OCI-M2 (cell line): ENCODE measurements around the gene ARHGEF25.

ENCODE experiments used
- DNase-seq: peaks from one replicate; lab custom pipeline; 2025; ENCODE audit not compliant: unreplicated experiment; lab: John Stamatoyannopoulos, UW

ARHGEF25 gene

DNA sequence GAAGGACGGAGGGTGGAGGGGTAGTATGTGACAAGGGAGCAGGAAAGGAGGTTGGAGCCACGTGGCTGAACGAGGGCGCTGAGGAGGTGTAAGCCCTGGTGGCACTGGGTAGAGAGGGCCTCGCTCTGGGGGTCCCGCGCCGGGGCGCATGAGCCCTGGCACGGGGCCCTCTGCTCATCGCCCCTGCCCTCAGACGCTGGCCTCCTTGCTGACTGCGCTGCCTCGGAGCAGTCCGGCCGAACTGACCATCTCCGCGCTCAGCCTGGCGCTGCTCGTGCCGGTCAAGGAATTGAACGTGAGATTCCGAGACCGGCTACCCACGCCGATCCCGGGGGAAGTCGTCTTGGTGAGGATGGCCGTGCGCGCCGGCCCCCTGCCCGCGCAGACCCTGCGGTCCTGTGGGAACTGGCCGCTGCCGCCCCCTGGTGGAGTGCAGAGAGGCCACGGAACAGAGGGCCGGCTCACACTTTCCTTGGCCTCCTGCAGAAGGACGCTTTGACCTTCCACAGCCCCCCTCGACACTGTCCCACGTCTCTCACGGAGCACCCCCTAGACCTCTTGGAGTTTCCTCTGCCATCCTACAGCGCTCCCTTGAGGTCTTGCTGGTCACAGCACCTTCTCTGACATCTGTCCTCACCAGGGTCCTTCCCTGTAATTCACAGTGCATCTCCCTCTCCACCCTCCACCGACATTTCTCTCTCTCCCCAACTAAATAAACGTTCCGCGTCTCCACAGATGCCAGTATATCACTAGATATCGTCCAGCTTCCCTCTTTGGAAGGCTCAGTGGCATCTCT lies 10.5 kb downstream of the ARHGEF25 start:
- no peak for DNase-seq

DNA sequence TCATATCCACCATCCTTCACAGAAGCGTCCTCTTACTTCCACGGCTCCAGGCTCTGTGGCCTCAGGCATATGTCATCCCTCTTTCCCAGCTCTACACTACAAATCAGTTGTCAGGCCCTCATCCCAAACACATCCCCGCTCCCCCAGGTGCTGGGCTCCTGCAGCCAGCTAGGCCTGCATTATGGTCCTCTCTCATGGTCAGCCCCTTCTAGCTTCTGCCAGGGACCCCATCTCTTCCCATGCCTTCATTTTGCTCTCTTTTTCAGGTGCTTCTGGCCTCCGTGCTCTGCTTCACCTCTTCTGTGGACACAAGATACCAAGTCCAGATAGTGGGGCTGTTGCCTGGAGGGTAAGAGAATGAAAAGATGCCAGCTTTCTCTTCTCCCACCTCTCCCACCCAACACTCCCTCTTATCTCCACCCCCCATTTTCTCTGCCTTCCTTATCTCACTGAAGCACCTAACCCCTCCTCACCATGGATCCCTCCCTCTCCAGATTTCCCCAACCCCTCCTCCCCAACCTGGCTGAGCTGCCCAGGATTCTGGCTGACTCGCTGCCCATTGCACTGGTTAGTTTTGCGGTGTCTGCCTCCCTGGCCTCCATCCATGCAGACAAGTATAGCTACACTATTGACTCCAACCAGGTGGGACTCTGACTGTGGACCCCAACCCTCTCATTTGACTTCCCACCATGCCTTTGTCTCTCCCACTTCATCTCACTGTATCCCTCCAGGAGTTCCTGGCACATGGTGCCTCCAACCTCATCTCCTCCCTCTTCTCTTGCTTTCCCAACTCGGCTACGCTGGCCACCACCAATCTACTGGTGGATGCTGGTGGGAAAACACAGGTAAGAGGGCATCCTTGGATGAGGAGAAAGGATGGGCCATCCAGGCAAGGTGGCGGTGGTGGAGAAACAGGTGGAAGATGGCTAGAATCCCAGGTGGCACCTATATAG lies 11.3 kb downstream of the ARHGEF25 start:
- no peak for DNase-seq

DNA sequence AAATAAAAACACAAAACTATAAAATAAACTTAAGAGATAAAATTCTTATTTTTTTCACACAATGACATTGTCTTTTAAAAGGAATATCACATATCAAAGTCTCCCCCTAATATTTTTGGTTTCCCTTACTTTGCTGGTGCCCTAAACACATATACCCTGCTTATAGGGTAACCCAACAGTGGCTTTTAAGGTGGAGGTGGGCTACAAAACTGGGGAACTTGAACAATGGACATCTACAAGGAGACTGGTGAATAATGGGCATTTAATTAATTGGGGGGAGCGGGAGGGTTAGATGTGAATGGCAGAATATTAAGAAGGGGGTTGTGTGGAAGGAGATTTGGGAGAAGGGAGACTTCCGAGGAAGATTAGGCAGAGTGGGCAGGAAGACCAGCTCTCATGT lies 12.2 kb downstream of the ARHGEF25 start:
- no peak for DNase-seq

DNA sequence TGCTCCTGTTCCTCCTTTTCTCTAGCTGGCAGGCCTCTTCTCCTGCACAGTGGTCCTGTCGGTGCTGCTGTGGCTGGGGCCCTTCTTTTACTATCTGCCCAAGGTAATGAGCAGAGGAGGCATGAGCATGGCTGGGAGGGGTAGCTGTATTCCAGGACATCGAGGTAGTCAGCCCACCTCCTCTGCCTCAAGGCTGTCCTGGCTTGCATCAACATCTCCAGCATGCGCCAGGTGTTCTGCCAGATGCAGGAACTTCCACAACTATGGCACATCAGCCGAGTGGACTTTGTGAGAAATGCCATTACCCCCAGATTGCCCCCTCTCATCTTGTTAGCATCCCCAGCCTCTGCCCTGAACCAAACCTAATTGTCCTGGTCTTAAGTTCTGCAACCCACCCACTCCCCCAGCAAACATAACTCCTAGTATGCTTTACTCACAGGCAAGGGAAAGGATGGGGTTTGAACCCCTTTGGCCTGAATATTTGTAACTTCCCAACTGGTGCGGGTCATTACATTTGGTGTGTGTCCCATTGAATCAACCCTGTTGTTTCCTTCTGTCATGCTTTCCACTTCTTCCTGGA lies 12.7 kb downstream of the ARHGEF25 start:
- no peak for DNase-seq

DNA sequence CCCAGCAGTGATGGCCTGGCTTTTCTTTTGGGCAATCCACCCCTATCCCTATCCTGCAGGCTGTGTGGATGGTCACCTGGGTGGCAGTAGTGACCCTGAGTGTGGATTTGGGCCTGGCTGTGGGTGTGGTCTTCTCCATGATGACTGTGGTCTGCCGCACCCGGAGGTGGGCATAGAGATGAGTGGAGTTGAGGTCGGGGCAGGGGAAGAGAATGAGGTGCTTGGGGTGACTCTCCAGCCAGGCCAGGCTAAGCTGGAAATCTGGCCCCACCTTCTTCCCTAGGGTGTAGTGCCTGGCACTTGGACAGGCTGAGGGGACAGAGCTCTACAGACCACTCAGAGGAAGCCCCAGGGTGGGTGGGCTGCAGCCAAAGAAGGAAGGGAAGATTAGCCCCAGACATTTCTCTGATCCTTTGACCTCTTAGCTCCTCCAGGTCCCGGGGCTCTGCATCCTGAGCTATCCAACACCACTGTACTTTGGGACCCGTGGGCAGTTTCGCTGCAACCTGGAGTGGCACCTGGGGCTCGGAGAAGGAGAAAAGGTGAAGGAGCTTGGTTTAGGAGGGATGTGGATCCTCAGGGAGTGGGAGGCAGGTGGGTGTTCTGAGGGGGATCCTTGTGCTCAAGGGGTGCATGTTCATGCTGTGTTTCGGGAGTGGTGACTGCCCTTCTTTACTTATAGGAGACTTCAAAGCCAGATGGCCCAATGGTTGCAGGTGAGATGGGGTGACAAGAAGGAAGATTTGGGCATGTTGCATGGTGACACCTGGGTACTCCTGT lies 13.4 kb downstream of the ARHGEF25 start:
- no peak for DNase-seq

DNA sequence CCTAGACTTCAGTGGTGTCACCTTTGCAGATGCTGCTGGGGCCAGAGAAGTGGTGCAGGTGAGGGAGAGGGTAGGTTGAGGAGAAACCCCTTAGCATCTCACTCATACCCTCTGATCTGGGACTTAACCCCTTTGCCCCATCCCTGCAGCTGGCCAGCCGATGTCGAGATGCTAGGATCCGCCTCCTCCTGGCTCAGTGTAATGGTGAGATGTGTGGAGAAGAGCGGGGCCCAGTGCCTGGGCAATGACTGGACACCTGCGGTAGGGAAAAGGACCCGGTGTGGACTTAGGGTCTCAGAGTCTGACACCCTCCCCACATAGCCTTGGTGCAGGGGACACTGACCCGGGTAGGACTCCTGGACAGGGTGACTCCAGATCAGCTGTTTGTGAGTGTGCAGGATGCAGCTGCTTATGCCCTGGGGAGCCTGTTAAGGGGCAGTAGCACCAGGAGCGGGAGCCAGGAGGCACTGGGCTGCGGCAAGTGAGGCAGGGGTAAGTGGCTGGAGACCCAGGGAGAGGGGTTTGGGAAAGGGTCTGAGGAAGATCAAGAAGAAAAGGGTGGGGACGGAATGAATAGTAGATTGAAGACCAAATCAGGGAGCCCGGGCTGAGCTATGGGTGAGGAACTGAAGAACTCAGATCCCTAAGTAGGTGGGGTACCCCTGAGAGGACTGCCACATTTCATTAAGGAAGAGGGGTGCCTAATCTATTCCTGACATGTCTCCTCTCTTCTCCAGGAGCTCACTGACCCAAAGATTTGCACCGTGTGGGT lies 14.2 kb downstream of the ARHGEF25 start:
- no peak for DNase-seq

DNA sequence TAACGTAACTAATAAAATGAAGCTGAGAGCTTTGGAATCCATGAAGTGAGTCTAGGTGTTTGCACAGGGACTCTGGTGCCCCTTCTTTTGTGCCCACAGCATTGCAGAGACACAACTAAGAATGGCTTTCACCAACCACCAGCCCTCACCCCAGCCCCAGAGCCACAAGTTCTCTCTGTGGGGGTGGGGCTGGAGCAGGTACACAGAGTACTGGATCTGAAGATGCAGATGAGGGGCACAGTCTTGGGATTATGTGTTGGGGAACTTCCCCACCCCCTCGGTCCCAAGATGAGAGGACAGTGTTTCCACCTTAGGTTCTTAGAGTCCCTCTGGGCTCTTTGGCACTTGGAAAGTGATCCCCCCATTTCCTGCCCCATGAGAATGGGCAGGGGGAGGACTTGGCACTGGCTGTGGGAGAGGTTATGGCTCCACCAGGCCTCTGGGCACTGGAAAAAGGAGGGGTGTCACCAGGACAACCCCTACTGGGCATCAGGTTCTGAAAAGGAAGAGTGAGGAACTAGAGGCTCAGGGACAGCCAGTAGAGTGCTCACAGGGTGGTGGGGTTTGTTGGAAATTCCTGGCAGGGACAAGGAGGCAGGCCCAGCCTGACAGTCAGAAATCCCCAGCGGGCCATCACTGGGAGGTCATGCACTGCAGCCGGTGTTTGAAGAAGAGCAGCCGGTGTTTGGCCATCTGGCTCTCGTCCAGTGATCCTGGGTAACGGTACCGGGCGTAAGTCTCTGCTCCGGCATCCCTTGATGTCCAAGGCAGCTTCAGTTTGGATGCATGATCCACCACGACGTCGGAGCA lies 15.1 kb downstream of the ARHGEF25 start:
- no peak for DNase-seq

DNA sequence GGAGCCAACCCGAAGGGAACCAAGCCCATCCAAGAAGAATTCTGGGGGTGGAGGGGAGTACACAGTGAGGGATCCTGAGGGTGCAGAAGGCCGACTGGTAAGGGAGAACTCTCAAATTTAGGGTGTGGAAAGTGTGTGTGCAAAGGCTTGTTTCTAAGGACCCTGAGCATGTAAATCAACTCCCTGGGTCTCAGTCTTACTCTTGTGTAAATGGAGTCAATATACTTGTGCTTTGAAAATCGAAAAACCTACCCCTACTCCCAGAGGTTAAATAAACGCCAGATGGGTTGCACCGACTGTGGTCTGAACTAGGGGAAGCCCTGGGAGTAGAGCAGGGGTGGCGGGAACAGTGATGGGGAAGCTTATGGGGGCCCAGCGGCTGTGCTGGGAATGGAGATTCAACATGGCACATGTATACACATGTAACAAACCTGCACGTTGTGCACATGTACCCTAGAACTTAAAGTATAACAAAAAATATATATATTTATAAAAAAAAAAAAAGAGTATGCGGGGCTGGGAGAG lies 15.7 kb downstream of the ARHGEF25 start:
- no peak for DNase-seq

DNA sequence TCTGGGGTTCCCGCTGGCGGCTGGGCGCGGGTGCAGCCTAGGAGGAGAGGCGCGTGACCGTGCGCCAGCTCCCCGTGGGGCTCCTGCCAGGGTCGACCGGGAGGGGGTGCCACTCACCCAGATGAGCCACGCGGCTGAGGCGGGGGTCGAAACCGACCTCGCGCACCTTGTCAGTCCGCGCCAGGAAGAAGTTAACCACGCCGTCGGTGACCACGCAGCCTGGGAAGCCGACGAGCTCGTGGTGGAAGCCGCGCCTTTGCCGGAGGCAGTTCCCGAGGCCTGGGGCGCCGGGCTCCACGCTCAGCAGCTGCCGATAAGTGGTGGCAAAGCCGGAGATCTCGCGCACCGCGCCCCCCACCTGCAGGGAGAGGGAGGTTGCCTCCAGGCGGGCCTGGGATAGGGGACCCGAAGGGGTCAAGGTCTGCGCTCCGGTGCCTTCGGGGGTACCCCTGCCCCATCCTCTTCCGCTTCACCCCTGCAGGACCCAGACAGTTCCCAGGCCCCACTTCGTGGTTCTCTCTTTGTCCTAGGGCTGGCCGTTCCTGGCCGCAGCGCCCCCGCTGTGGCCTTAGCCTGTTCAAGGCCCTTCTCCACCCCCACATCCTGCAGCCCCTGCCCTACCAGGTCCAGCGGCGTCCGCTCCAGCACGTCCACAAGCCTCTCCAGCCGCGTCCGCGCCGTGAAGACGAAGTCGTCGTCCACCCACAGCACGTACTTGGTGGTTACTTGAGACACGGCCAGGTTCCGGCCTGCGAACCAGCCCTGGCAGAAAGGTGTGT lies 16.5 kb downstream of the ARHGEF25 start:
- DNase-seq = no peak

DNA sequence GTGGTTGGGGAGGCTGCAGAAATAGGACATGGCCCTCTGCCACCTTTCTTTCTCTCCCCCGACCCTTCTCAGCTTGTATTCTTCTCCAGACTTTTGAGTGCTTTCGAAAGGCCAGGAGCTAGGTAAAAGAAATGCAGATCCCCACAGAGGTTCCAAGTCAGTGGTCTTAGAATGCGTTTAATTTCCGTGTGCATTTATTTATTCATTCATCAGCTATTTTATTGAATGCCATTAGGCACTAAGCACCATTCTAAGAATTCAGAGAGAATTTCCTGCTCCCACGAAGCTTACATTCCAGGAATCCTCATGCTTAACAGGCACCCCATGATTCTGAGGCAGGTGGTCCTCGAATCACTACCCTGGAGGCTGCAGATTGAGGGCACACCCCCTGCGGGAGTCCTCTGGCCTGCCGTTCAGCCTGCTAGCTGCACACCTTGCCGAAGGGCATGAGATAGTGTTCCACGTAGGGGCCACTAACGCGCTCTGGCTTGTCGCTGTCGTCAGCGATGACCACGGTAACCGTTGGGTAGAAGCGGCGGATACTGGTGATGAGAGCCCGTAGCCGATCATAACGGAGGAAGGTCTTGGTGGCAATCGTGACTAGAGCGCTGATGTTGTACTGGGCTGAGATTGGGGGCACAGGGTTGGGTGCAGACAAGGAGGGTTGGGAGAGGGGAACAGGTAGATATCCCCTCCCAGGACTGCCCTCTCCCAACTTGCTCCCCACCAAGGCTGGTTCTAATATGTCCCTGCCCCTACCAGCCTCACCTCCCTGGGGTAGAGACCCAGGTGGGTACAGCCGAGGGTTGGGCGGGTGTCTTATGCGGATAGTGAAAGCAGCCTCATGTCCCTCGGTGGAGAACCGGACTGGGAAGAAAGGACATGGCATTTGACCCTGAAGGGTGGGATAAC lies 17.3 kb downstream of the ARHGEF25 start:
- DNase-seq = no peak

DNA sequence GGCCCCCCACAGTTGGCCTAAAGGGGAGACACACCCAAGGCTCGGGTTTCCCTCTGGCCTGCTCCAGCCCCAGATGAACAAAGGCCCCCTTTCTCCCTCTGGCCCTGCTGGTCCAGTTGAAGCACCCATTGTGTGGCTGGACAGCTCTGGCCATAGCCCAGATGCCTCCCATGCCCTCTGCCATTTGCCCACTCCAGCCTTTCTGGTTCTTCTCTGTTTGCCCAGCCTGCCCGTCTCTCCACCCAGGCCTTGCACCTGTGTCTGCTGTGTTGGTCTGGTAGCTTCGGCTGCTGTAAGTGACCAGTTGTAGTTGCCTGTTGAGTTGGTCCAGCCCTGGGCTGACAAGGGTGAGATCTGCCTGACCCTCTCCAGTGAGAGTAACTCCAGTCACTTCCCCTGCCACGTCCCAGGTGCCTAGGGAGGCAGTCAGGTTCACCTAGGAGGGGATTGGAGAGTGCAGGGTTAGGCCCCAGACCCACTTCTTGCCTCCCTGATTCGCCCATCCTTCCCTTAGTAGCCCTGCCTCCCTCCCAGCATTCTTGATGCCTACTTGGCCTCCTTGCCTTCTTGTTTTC lies 18.7 kb downstream of the ARHGEF25 start:
- DNase-seq = no peak

DNA sequence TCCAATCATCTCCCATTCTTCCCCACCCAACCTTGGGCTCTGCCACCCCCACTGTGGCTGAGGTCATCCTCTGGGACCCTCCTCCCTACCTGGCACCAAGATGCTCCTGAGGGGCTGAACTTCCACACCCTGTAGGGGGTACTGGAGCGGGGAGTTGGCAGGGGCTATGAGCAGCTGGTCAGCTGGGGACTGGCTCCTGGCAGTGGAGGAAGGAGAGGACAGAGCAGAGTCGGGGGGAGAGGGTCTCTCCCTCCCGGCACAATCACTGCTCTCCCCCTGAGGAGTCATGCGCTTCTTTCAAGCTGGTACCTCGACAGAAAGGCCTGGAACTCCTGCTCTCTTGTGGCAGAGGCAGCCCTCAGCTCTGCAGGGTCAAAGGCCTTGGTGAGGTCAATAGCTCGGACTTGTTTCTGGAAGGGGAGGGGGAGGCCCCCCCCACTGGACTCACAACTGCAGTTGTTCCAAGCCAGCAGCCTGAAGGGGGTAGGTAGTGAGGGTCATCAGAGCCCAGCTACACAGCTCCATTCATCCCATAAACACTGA lies 19.7 kb downstream of the ARHGEF25 start:
- DNase-seq = no peak

DNA sequence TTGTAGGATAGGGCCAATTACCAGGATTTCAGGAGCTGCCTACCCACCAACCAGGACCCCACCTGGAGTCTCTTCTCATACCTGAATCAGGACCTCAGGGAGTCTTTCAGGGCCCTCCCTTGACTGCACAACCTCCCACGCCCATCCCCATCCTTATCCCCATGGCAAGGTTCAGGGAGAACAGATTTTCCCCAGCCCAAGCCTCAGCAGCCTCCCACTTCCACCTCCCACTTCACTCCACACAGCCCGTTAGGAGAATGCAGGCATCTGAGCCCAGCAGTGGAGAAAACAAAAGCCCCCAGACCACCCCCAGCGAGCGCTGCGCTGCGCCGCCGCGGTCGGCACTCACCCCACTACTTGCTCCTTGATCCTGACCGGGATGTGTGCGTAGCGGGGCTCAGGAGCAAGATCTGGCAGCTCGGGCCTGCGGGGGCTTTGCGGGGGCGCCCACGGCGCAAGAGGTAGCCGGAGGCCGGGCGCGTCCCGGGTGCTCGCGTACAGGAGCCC lies 20.4 kb downstream of the ARHGEF25 start:
- DNase-seq = no peak

DNA sequence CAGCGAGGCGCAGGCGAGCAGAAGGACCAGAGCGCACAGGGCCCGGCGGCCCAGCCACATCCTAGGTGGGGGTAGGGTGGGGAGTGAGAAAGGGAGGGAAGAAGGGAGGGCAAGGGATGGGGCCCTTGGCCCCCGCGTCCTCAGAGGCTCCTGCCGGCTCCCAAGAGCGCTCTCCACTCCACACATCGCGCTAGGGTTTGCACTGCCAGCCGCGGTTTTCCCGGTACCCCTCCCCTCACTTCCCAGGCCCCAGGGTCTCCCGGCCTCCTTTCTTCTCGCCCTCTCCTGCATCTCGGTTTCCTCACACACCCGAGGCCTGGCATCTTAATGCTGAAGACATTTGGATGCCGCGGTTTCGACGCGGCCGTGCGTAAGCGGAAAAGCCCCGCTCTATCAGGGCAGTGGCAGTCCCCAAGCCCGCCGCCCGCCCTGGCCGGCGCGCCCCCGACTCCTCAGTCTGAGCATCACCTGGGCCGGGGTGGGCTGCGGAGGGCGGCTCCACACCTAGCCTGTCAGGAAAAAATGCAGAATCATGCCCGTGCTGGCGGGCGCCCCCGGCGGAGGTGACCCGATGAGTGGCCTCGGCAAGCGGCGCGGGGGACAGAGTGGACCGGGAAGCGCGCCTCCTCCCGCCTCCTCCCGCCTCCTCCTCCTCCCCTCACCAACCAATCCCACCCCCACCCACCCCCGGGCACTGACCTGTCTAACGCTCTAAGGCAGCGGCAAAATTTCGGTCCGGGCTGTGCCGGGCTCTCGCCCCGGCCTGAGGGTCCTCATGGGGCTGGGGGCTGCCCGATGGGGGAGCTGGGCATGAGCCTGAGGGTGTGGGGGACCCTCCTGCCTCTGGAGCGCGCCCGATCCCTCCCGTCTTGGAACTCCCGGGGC lies 21.1 kb downstream of the ARHGEF25 start:
- DNase-seq = no peak
